HEK293 (cell line): ENCODE data around the gene MYO5B.
A peak's percentile ranks its signal among the peaks of the same experiment; 100 is the strongest.

Experiments used
- CTCF ChIA-PET: fragments of 350-600 bp; formaldehyde crosslinking; extraction: SDS; loops from one replicate; lab custom pipeline; 2021; ENCODE audit warnings: antibody characterized with exemption; lab: Yijun Ruan, JAX
- POLR2A ChIA-PET: fragments of 300-600 bp; formaldehyde crosslinking; extraction: SDS; loops from one replicate; lab custom pipeline; 2020; ENCODE audit warnings: antibody characterized with exemption, inconsistent platforms; lab: Yijun Ruan, JAX
- H3K27ac ChIP-seq: fragments of 200-500 bp; sonication (Bioruptor generic); 2 replicates; pipeline ENCODE4 v1.5.1; 2014; ENCODE audit warnings: low read depth, low read length, control low read depth, inconsistent platforms; ENCODE audit errors: extremely low read depth
- H3K36me3 ChIP-seq, 2 experiments: fragments of 200-500 bp in 1 of 2; sonication (Bioruptor generic) in 1 of 2; 1 replicate in 1 of 2; 2 replicates in 1 of 2; pipeline ENCODE4 v1.5.1; 2014 to 2017; ENCODE audit warnings: inconsistent platforms in 2 of 2, low read length in 2 of 2; ENCODE audit not compliant: control insufficient read depth in 2 of 2, insufficient read depth in 1 of 2
- H3K4me1 ChIP-seq: fragments of 200-500 bp; sonication (Bioruptor generic); 2 replicates; pipeline ENCODE4 v1.5.1; 2014; ENCODE audit warnings: mild to moderate bottlenecking, low read length, inconsistent platforms; ENCODE audit not compliant: control insufficient read depth, insufficient read depth
- H3K4me3 ChIP-seq: 2 replicates; pipeline ENCODE4 v1.5.1; 2011; ENCODE audit warnings: low read depth, mild to moderate bottlenecking, control low read depth, low read length, moderate library complexity
- H3K9me3 ChIP-seq: fragments of 200-500 bp; sonication (Bioruptor generic); 2 replicates; pipeline ENCODE4 v1.5.1; 2014; ENCODE audit warnings: low read depth, low read length, inconsistent platforms; ENCODE audit not compliant: control insufficient read depth, insufficient read depth
- GLI4 ChIP-seq: fragments of 450-650 bp; formaldehyde crosslinking; IDR thresholded peaks from 2 replicates; pipeline ENCODE4 v1.5.1; 2016; ENCODE audit warnings: missing biosample characterization, missing genetic modification characterization
- KLF10 ChIP-seq: fragments of 450-650 bp; IDR thresholded peaks from 2 replicates; pipeline ENCODE4 v1.5.1; 2018; ENCODE audit warnings: missing biosample characterization, mild to moderate bottlenecking, missing genetic modification characterization
- SCRT1 ChIP-seq: fragments of 450-650 bp; formaldehyde crosslinking; IDR thresholded peaks from 2 replicates; pipeline ENCODE4 v1.5.1; 2016; ENCODE audit warnings: missing biosample characterization, missing genetic modification characterization, borderline replicate concordance
- SCRT2 ChIP-seq: fragments of 450-650 bp; formaldehyde crosslinking; IDR thresholded peaks from 2 replicates; pipeline ENCODE4 v1.5.1; 2016; ENCODE audit warnings: missing biosample characterization, missing genetic modification characterization
- ZNF175 ChIP-seq: fragments of 450-650 bp; formaldehyde crosslinking; IDR thresholded peaks from 2 replicates; pipeline ENCODE4 v1.5.1; 2016; ENCODE audit warnings: missing biosample characterization, missing genetic modification characterization
- ZNF239 ChIP-seq: fragments of 450-650 bp; formaldehyde crosslinking; IDR thresholded peaks from 2 replicates; pipeline ENCODE4 v1.5.1; 2016; ENCODE audit warnings: missing biosample characterization, missing genetic modification characterization
- ZNF473 ChIP-seq: fragments of 450-650 bp; formaldehyde crosslinking; IDR thresholded peaks from 2 replicates; pipeline ENCODE4 v1.5.1; 2017; ENCODE audit warnings: missing biosample characterization, missing genetic modification characterization
- ZNF629 ChIP-seq: fragments of 450-650 bp; formaldehyde crosslinking; IDR thresholded peaks from 2 replicates; pipeline ENCODE4 v1.5.1; 2017; ENCODE audit warnings: missing biosample characterization, missing genetic modification characterization
- TF ChIP-seq, protein P1 (sequence below): fragments of 450-650 bp; formaldehyde crosslinking; IDR thresholded peaks from 2 replicates; pipeline ENCODE4 v1.5.1; 2016; ENCODE audit warnings: missing biosample characterization, missing genetic modification characterization
- TF ChIP-seq, protein P2 (sequence below): fragments of 450-650 bp; formaldehyde crosslinking; IDR thresholded peaks from 2 replicates; pipeline ENCODE4 v1.5.1; 2017; ENCODE audit warnings: missing biosample characterization, missing genetic modification characterization
- TF ChIP-seq, protein P3 (sequence below): fragments of 450-650 bp; formaldehyde crosslinking; IDR thresholded peaks from 2 replicates; pipeline ENCODE4 v1.5.1; 2016; ENCODE audit warnings: missing biosample characterization, missing genetic modification characterization
- TF ChIP-seq, protein P4 (sequence below): fragments of 450-650 bp; formaldehyde crosslinking; IDR thresholded peaks from 2 replicates; pipeline ENCODE4 v1.5.1; 2016; ENCODE audit warnings: missing biosample characterization, missing genetic modification characterization
- TF ChIP-seq, protein P5 (sequence below): fragments of 450-650 bp; formaldehyde crosslinking; IDR thresholded peaks from 2 replicates; pipeline ENCODE4 v1.5.1; 2016; ENCODE audit warnings: missing biosample characterization, missing genetic modification characterization, low read depth

The MYO5B gene

DNA sequence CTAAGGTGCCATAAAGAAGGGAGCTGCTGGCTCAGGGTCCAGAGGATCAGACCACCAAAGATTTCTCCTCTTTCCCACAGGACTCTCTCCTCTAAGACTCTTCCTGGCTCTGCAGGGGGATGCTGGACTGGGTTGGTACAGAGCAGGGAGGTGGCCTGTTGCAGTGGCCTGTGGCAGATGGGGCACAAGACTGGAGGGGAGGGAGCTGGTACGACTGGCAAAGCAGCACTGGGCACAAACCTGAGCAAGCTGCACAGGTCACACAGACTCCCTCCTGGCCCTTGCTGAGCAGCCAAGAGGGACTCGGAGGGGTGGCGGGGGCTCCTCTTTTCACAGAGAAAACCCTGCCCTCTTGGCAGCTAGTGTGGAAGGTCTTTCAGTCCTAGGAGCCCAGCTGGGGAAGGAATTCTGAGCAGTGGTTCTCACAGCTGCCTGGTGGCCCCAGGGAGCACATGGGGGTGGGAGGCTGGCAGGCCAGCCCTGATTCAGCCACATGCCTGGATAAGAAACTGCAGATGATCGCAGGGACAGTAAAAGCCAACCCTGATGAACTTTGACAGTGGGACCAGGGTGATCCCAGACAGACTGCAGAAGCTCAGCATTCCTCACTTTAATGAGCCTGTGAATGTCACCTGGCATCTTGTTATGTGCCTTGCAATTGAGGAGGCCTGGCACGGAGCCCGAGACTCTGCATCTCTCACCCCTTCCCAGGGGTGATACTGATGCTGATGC lies 349.2 kb downstream of the MYO5B start:
- Histone ChIP-seq H3K4me3 (no peak overlapping the region), H3K36me3 (peaks cover 0 to 8% of the 10 kb centered on the region in 2 experiments; a peak in 1 of 3 replicates), H3K27ac (no peak overlapping the region), H3K9me3 (no peaks in the 10 kb centered on the region), H3K4me1 (peaks cover 7% of the 10 kb centered on the region; the same call in 1 of the 2 replicates)
- CTCF ChIA-PET, result interaction anchor here (7.4 kb wide), 1 partner anchor 14 kb away, joined by 40 read pairs; no protein-coding TSS in a partner anchor
- TF ChIP-seq ZNF473 (tag by site-specific recombination), result no peak
- TF ChIP-seq, protein P1, sequence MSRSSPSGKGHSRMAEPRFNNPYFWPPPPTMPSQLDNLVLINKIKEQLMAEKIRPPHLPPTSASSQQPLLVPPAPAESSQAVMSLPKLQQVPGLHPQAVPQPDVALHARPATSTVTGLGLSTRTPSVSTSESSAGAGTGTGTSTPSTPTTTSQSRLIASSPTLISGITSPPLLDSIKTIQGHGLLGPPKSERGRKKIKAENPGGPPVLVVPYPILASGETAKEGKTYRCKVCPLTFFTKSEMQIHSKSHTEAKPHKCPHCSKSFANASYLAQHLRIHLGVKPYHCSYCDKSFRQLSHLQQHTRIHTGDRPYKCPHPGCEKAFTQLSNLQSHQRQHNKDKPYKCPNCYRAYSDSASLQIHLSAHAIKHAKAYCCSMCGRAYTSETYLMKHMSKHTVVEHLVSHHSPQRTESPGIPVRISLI, result no peak
- TF ChIP-seq, protein P2, sequence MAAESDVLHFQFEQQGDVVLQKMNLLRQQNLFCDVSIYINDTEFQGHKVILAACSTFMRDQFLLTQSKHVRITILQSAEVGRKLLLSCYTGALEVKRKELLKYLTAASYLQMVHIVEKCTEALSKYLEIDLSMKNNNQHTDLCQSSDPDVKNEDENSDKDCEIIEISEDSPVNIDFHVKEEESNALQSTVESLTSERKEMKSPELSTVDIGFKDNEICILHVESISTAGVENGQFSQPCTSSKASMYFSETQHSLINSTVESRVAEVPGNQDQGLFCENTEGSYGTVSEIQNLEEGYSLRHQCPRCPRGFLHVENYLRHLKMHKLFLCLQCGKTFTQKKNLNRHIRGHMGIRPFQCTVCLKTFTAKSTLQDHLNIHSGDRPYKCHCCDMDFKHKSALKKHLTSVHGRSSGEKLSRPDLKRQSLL (tag by site-specific recombination), result no peak
- no peak for TF ChIP-seq ZNF629 (tag by site-specific recombination)
- TF ChIP-seq ZNF239, result no peak
- no peak for TF ChIP-seq GLI4 (tag by site-specific recombination)
- POLR2A ChIA-PET, result no interaction called here

DNA sequence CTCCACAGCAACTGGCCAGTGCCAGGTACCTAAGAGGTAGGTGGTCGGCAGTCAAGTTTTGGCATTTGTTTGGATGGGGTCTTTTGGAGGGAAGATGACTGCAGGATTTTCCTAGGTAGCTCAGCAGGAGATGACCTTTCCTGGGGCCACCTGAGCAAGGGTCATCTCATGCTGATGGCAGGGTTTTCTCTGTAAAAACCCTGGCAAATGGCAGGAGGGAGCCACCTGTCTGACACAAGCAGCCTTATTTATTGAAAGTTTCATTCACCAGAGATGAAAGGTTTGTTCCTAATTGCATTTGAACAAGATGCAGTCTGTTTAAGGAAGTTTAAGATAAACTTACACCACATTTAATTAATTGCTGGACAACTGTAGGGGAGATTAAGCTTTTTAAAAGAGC lies 350.0 kb downstream of the MYO5B start:
- Histone ChIP-seq H3K4me1 (peaks cover 6% of the 10 kb centered on the region; the same call in 1 of the 2 replicates), H3K9me3 (no peaks in the 10 kb centered on the region), H3K4me3 (no peak overlapping the region), H3K27ac (no peak overlapping the region), H3K36me3 (peaks cover 0 to 16% of the 10 kb centered on the region in 2 experiments; a peak in 1 of 3 replicates)
- CTCF ChIA-PET, result interaction anchor here (7.4 kb wide), 1 partner anchor 14 kb away, joined by 40 read pairs; no protein-coding TSS in a partner anchor
- POLR2A ChIA-PET, result no interaction called here
- TF ChIP-seq, protein P3, sequence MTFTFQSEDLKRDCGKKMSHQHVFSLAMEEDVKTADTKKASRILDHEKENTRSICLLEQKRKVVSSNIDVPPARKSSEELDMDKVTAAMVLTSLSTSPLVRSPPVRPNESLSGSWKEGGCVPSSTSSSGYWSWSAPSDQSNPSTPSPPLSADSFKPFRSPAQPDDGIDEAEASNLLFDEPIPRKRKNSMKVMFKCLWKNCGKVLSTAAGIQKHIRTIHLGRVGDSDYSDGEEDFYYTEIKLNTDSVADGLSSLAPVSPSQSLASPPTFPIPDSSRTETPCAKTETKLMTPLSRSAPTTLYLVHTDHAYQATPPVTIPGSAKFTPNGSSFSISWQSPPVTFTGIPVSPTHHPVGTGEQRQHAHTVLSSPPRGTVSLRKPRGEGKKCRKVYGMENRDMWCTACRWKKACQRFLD (tag by site-specific recombination), result no peak
- no peak for TF ChIP-seq KLF10 (tag by site-specific recombination)
- TF ChIP-seq, protein P4, sequence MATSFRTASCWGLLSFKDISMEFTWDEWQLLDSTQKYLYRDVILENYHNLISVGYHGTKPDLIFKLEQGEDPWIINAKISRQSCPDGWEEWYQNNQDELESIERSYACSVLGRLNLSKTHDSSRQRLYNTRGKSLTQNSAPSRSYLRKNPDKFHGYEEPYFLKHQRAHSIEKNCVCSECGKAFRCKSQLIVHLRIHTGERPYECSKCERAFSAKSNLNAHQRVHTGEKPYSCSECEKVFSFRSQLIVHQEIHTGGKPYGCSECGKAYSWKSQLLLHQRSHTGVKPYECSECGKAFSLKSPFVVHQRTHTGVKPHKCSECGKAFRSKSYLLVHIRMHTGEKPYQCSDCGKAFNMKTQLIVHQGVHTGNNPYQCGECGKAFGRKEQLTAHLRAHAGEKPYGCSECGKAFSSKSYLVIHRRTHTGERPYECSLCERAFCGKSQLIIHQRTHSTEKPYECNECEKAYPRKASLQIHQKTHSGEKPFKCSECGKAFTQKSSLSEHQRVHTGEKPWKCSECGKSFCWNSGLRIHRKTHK (tag by site-specific recombination), result no peak
- TF ChIP-seq ZNF175 (tag by site-specific recombination), result no peak

DNA sequence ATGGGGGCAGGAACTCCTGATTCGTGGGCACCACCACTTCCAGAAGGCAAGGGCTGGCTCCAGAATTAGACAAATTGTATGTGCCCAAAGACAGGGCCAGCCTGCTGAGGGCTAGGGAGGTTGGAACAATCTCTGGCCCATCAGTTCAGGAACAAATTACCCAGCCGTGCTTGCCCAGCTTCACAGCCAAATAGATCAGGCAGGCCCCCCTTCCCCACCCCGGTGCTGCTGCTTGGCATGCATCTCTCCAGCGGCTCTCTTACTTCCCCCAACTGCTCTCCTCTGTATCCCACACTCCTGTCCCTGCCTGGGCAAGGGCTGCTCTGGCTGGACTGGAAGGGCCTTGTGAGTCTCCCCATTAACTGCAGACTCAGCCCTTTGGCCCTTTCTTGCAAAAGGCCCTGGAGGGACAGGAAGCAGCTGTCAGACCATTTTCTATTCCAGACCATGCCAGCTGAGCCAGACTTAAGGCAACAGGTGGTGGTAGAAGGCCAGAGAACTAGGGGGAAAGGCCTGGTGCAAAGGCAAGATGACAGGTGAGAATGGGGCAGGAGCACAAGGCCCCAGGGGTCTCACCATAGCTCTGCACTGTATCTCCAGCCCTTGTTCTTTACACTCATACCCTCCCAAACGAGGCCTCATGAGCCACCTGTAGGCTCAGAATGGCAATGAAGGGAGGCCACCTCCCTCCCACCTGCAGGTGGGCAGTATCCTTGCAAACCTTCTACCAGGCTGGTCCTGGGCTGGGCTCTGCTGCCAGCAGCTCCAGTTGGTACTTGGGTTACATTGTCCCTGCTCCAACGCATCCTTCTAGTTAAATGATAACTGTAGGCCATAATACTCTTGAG lies 350.9 kb downstream of the MYO5B start:
- Histone ChIP-seq H3K4me3 (no peak overlapping the region), H3K36me3 (peaks cover 0 to 21% of the 10 kb centered on the region in 2 experiments; a peak in 1 of 3 replicates), H3K27ac (no peak overlapping the region), H3K4me1 (no peaks in the 10 kb centered on the region), H3K9me3 (no peaks in the 10 kb centered on the region)
- TF ChIP-seq SCRT1 (tag by site-specific recombination) (peak; percentile 96), SCRT2 (tag by site-specific recombination) (peak; percentile 95)
- TF ChIP-seq, protein P5, sequence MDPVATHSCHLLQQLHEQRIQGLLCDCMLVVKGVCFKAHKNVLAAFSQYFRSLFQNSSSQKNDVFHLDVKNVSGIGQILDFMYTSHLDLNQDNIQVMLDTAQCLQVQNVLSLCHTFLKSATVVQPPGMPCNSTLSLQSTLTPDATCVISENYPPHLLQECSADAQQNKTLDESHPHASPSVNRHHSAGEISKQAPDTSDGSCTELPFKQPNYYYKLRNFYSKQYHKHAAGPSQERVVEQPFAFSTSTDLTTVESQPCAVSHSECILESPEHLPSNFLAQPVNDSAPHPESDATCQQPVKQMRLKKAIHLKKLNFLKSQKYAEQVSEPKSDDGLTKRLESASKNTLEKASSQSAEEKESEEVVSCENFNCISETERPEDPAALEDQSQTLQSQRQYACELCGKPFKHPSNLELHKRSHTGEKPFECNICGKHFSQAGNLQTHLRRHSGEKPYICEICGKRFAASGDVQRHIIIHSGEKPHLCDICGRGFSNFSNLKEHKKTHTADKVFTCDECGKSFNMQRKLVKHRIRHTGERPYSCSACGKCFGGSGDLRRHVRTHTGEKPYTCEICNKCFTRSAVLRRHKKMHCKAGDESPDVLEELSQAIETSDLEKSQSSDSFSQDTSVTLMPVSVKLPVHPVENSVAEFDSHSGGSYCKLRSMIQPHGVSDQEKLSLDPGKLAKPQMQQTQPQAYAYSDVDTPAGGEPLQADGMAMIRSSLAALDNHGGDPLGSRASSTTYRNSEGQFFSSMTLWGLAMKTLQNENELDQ (tag by site-specific recombination), result no peak
- CTCF ChIA-PET, result interaction anchor here (0.6 to 7.4 kb wide), 3 partner anchors 15 to 21 kb away, joined by 3 to 40 read pairs (median 3); no protein-coding TSS in a partner anchor
- POLR2A ChIA-PET, result no interaction called here
